ENCODE data around the gene SUN5.

The SUN5 gene

DNA sequence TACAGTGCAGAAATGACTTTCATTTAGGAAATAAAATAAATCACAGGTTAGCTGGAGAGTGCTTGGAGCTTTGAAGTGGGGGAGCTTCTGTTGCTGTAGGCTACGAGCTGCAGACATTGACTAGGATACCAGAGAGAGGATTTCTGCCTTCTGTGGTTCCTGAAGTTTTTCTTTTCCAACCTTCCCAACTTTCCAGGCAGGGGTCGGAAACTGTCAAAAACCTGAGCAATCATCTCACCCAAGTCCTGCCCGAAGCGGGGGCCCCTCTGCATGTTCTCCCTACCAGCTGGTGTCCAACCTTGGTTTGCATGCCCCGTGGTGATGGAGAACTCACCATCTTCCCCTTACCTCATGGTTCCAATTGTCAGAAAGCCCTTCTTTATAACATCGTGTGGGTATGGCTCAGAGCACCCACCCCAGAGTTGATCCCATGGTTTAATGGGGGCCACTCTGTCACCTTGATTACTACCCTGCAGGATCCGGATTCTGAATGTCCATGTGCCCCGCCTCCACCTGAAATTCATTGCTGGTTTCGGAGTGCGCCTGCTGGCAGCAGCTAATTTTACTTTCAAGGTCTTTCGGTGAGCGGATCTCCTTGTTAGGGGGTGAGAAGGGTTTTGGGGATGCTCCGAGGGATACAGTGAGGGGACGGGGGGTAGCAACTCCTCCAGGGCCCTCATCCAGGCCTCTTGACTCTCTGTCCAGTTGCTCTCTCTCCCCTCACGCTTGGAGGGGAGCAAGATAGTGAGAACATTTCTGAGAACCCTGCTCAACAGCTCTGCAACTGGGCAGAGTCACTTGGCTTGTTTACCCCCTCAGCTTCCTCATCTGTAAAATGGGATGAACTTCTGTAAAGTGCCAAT, 8.3 kb upstream of the SUN5 start:
- DNase-seq, result no peak

DNA sequence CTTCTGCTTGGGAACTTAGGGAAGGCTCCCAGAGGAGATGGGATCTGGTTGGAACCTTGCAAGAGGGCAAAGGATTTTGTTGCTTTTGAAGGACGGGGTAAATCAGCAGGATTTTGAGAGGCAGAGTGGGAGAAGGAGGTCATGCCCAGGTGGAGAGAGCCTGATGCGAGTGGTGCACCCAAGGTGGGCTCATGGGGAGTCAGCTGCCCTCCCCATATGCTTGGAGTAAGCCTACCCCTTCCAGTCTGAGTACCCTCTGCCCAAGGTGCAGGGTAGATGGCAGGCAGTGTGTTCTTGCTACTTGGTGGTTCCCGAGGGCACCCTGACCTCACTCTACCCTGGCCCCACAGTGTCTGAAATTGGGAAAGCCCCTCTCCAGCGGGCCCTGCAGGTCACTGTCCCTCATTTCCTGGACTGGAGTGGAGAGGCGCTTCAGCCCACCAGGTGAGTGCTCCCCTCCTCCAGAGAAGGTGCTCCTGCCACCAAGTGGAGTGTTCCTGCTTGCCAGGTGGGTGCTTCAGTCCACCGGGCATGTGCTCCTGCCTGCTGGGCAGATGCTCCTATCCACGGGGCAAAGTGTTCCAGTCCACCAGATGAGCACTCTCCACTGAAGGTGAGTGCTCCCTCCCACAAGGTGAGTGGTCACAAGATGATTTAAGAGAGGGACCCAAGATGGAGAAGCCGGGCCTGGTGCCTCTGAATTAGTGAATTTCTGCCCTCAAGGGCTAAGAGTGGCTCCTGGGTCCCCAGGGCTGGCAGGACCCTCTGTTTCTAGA, 6.6 kb upstream of the SUN5 start:
- DNase-seq, result no peak

DNA sequence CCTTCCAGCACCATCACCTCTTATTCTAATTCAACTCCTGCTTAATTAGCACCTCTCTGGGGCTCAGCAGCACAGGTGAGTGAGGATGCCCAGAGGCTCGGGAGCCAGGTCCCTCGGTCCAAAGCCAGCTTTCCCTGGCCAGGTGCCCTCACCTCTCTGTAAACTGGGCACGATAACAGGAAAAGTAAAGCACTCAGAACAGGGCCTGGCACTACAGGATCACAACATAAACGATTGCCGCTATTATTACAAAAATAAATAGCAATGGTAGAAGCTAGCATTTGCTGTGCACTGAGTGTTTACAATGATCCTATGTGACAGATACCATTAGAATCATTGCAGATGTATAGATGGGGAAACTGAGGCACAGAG, 5.9 kb upstream of the SUN5 start:
- DNase-seq, result no peak

DNA sequence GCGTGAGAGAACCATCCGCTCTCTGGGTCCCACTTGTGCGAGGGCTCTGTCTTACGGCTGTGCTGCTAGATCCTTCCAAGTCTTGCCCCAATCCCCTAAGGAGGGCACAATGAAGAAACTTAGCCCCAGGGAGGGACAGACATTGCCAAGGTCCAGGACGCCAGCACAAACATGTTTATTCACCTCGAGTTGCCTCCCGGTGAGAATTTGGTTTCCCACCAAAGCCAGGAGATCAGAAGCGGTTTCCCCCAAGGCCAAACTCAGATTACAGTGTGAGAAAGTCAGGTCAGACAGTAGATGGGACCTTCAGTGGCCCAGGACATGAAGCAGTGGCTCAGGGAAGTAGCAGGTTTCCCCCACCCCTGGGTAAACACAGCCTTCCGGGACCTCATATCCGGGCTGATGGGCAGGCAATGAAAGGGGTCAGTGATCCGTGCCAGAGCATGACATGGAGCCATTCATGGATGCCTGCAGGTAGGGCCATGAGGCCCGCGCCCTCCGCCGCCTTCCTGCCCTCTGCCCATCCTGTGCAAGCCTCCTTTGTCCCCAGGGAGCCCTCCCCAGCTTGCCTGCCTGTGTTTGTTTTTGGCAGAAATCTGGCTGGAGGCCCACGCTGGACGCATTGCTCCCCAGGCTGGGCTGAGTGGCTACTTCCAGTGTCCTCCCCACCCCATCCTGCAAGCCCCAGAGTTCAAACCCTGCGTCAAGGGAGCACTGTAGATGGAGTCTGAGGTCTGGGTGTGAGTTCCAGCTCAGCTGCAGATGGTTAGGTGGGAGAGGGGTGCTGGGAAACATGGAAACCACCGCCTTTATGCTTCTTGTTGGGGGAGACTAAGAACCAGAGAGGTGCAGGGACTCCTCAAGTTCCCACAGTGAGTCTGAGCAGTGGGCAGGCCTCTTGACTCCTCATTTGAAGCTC, 5.2 kb upstream of the SUN5 start:
- DNase-seq, result no peak

DNA sequence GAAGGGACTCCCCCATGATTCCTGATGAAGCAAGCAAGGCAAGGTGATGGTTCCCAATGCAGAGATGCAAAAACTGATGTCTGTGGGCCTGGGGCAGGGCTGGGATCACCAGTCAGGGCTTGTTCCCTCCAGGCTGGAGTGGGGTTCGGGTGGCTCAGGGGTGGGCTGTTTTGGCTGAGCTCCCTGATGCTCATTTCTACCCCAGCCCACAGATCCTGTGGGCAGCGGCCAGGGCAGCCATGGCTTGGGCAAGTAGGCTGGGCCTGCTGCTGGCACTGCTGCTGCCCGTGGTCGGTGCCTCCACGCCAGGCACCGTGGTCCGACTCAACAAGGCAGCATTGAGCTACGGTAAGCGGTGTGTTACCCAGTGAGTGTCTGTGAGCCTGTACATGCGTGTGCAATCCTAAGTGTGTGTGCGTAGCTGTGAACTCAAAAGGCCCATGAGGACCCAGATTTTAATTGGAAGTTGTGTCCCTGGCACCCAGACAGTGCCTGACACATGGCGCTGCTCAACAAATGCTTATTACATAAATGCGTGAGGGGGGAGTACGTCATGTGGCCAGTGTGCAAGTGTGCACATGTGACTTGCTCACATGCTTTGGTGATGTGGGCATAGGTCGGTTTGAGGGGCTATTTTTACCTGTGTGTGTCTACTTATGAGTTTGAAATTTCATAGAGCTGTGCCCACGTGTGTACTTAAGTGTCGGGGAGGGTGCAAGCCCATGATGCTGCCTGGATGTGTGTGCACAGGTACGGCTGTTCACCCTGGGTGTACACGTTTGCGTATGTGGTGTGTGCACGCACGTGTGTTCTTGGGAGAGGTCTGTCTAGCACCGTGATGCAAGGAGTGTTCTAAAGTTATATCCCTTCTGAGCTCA, 4.3 kb upstream of the SUN5 start:
- no peak for DNase-seq

DNA sequence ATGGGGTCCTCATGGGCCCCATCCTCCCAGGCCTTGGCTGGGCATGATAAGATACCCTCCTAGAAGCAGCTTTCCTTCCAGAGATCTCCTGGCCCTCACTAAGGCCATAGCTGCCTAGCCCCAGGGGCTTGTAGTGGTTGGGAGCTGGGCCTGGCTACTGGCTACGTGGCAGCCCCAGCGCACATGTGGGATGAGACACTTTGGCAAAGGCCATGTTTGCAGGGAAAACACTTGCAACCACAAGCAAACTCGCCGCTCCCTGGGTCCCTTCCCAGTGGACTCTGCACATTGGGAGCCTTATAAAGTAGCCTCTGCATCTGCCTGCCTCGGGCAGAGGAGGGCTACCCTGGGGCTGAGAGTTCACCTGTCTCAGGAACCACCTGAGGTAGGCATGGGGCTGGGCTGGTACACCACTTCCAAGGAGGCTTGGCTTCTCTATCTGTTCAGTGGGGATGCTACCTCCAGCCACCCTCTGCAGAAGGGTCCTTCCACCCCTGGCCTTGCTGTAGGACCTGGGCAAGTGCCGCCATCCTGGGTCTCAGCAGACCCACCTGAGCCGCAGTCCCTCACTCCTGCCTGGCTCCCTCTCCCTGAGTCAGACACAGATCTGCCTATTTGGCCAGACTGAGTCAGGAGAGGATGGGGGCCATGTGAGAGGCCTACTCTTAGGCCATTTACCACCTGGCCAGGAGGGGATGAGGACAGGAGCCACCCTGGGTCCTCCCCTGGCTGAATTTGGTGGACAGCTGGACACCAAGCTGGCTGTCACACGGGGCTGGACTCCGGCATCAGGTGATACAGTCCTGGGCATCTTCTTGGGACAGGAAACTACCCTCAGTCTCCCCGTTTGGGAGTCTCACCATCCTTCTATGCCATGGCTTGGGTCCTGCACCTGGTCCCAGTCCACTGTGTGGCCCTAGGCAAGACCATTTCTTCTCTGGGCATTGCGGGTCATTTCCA, 3.4 kb upstream of the SUN5 start, which contains the start of gene BPIFB2:
Gene BPIFB2 (plus strand): TSS at position 329 of the 960 bp plus-strand sequence. CDS start 871 bp downstream, outside the sequence.
- DNase-seq, result no peak

DNA sequence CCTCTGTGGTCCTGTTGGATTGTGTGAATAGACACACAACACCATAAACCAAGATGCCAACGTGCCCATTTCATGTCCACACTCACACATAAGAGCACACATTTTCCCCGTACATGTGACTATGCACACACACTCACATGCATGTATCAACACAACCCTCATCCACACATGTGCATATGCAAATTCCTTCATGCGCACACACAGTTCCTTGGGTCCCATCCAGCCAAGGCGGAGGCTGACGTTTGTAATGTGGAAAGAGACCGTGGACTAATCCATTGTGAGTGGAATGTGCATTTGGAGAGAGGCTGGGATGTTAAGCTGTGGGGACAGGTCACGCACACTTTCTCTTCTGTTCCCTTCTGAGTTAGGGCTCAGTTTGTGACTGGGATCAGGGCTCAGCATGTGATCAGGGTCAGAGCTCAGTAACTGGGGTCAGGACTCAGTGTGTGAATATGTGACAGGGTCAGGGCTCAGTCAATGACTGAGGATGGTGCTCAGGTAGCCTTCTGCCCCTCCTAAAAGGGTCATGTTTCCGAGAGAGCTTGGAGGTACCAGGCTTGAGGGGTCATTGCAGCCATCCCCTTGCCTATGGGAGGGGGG, 2.6 kb upstream of the SUN5 start:
- DNase-seq, result no peak

DNA sequence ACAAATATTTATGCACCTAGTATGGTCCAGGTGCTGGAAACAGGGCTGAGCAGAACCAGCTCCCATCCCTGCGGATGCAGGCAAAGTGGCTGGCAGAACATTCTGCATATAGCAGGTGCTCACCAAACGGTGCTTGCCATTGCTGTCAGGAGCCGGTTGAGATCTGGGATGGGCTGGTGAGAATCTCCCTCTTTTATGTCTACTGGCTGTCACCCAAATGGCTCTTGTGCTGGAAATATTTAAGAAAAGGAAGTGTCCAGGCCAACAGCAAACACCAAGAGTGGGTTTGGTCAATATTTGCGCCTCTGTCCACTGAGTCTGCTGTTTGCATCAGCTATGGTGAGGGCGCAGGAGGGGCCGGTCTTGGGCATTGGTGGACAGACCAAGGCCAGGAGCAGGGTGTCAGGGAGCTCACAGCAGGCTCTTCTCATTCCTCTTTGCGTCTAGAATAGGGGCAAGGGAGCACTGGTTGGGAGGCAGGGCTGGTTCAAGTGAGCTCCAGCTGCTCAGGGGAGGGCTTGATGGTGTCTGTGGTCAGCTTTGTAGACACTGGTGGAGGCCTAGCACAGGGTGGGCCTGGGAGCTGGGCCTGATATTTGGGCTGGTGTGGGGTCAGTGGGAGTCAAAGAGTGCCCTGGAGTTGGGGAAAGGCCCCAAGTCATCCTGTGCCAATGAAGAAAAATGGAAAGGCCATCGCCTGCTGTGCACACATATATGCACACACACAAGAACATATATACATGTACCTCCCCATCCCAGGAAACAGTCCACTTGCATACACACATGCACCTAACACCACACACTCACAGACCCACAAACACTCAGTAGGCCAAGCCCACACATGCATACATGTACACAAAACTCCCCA, 1.9 kb upstream of the SUN5 start:
- DNase-seq, result no peak

DNA sequence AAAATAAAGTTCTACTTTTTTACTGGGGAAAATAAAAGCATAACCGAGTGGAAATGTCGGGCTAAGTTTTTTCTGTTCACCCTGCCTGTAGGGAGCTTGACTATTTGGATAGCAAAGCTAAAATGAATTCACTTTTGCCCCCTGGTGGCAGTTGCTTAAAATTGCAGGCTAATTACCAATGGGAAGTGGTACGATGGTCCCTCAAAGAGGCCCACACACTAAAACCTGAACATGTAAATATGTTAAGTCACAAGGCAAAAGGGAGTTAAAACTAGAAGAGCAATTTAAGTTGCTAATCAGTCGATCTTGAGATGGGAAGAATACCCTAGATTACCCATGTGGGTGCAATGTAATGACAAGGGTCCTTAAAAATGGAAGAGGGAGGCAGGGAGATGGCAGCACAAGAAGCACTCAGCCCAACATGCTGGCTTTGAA, 916 bp upstream of the SUN5 start:
- peak; percentile 9 for DNase-seq

DNA sequence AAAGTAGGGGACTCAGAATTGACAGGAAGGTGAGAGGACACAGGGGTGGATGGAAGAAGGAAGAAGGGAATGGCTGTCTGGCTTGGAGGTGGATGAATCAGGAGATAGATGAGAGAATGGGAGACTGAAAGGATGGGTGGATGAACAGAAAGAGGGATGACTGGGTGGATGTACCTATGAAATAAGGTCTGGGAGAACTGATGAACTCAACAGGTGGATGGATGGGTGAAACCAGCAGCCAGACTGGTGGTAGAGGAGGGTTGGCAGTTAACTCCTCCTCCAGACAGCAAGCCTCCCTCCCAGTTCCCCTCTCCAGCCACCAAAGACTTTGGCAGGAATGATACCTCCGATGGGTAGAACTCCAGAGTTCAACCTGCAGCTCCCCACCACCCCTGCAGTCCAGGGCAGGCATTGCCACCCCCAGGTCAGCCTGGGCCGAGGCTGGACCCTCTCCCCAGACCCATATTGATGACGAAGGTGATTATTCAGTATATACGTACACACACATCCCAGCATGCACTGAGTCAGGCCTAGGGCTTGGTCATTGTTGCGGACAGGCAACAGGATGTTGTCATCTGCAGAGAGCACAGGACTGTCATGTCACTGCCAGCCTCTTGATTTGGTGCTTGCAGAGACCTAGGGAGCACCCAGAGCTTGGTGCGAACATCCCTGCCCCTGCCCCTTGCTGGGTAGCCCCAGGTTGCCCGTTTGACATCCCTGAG, 2.0 kb downstream of the SUN5 start:
- DNase-seq, result no peak

DNA sequence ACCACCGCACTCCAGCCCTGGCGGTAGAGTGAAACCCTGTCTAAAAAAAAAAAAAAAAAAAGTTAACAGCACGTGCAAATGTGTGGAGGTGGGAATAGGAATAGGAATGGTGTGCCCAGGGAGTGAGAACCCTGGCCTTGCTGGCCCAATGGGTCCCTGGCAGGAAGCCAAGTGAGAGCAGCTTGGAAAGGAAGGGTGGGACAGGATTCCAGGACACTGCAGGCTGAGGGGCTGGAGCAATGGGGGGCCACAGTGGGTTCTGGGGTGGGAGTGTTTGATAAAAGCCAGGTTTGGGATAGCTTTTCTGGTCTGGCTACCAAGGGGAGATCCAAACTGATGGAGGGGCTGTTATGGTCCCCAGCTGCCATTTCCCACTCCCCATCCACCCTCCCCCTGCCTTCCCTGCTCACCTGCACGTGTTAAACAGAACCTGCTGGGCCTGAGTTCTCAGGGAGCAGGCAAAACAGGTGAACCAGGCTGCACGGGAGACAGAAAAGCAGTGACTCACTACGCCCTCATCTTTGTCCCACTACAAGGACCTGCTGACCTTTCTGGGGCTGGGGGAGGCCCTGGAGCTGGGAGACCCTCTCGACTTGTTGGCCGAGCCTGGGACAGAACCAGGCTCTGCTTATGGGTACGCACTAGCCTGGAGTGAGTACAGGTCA, 3.3 kb downstream of the SUN5 start:
- no peak for DNase-seq

DNA sequence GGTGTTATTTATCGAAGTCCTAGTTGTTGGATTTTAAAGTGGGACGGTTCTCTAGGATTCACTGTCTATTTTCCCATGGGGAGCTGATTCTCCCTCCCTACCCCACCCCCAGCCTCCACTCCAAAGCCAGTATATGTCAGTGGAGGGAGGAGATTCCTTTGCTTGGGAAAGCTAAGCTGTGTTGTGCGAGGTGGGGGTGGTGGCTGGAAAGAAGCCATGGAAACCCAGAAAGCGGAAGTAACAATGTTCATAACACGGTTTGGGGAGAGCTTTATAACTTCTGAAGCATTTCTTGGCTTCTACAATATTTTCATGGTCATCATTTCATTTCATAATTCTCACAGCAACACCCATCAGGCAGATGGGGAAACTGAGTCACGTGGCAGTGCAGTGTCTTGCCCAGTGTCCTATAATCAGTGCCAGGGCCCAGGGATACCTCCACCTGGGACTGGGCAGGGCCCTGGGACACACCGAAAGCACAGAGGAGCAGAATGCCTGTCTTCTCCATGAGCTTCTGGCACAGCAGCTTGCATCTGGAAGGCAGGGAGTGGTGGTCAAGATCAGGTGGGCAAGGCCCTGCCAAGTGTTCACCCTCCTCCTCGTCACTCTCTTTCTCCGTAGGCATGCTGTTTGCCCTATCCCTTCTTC, 4.5 kb downstream of the SUN5 start:
- no peak for DNase-seq

DNA sequence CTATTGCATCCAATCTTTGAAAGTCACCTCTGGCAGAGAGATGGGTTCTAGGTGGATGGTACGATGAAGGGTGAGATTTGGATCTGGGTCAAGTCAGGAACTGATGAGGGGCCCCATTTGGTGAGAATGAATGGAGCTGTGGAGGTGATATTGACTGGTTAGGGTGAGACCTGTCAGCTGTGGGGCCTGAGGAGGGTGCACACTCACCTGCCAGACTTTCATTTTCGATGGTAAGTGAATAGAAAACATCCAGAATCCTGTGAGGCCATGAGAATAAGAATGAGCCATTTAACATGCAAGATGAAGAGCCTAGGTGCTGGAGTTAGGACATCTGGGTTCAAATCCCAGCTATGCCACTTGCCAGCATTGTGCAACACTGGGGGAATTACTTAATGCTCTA, 6.8 kb downstream of the SUN5 start:
- no peak for DNase-seq

DNA sequence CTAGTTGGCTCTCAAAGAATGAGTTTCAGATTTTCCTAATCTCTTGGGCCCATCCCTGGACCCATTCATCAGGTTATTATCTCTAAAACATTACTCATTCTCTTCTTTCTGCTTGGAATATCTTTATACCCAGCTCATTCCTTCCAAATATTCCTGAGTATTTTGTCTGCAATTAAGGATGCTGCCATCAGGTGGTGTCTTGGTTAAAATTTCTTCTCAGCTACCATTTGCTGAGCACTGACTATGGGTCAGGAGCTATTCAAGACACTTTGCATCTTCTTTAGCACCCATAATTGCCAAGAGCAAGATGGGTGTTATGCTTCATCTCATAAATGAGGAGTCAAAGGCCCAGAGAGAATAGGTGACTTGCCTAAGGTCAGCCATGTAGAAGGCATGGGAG, 8.4 kb downstream of the SUN5 start:
- no peak for DNase-seq

DNA sequence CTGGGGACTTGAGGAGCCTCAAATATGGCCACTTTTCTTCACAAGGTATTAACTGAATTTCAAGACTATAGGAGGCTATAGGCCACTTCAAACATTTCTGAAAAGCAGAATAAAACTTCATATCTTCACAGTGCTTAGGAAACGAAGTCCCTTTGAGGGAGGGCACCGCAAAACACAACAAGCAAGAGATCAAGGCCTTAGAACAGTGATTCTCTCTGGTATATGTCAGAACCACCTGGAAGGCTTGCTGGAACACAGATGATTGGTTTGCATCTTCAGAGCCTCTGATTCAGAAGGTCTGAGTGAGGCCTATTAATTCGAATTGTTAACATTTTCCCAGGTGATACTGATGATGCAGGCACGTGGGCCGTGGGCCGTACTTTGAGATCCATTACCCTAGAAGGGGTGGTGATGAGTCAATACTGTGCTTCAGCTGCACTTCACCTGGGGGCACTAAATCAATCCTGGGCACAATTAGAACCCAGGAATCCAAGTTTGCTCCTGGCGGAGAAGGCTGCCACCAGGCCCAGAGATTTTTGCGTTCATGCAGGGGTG, 10.7 kb downstream of the SUN5 start:
- DNase-seq, result no peak

DNA sequence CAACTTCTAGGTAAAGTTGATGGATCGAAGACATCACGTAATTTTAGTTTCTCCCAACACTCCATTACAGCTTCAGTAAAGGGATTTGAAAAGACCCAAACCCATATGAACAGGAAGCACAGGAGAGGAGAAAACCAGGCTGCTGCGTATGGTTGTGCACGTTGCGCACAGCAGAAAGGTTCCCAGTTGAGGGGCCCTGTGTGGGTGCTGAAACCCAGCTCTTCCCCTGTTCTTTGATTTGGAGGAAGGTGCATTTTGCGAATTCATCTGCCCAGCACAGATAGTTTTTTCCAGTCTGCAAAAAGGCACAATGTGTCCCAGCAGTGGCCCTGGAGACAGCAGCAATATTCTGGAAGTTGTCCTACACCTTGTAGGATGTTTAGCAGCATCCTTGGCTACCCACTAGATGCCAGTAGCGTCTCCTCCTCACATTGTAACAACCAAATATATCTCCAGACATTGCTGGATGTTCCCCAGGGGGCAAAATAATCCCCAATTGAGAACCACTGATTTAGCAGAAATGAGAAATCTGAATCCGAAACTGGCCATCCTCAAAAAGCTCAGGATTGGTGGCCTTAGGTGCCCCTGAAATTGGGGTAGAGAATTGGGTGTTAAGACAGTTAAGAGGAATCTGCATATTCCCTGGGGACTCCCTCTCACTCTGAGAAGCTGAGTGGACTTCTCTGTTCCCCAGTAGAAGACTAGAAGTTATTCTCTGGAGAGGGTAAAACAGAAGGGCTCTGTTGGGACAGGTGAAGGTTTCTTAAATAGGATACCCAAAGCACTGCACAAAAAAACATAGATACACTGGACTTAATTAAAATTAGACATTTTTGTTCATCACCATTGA, 12.2 kb downstream of the SUN5 start:
- DNase-seq, result no peak

Measured in activated T-cell treated with anti-CD3 and anti-CD28 coated beads for 4 hours (primary cell).